Raji (cell line): ENCODE results near the gene OR6P1.

Experiments
- POLR2A ChIP-seq: IDR thresholded peaks from 2 replicates; pipeline ENCODE4 v1.6.1; 2011; ENCODE audit warnings: low read depth, low read length, control low read depth; ENCODE audit not compliant: insufficient read depth

Gene OR6P1

DNA sequence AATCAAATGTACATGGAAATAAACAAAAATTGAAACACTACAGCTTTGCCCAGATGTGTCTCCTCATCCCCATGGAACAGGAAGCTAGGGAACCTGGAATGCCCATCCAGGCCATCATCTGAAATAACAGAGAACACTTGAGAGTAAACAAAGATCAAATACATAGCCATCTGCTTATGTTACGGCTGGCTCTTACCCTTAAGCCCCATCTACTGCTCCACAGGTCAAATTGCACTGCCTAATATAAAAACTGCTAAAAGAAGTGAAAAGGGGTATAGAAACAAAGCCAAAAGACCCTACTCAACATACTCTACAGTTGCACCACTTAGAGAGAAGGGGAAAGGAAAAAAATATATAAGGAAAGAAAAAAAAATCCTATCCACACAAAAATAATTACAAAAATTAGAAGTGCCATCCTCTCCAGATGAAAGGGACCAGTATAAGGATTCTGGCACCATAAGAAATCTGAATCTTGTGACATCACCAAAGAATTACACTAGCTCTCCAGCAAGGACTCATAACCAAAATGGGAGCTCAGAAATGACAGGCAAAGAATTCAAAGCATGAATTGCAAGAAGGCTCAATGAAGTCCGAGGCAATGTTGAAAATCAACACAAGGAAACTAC, 43.1 kb downstream of the OR6P1 start:
- no peak for TF ChIP-seq POLR2A

DNA sequence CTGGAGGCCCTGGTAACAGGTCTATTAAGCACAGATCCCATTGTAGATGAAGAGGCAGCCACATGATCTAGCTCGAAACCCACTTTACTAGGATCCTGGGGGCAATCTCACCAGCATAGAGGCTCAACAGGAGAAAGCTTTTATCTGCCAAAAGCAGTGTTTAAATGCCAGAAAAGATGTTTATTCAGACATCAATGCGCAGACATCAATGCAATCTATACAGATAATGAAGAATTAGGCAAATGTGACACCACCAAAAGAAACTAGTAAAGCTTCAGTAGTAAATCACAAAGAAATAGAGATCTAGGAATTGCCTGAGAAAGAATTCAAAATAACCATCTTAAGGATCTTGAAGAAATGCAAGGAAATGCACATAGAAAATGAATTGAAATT, 48.7 kb downstream of the OR6P1 start:
- no peak for TF ChIP-seq POLR2A

- TF ChIP-seq POLR2A: no peak
Observed at GRCh38 chr1:158520955-158521665, 49.3 kb downstream of the OR6P1 start.

DNA sequence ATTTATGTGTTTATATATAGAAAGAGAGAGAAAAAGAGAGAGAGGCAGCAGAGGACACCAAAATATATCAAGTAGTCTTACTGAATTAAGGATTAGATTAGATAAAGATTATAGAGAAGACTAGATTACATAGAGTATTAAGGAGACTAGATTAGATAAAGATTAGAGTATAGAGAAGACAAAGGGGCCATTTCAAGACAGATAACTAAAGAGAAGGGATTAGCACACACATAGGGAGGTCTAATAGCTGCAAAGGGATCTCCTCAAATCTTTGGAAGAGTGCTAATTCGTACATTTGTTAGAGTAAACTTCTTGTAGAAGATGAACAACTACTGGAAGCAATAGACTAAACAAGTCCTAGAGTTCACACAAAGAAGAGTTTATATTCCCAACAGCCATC, 50.4 kb downstream of the OR6P1 start:
- TF ChIP-seq POLR2A: no peak

GRCh38 chr1:158516966-158517365, 53.4 kb downstream of the OR6P1 start:
- TF ChIP-seq POLR2A: no peak
